Ectodermal cell (in vitro differentiated cells): ENCODE results near the gene SHB.

Source experiments
- H3K27ac ChIP-seq: 2 replicates; pipeline ENCODE4 v1.7.0; 2013; ENCODE audit warnings: mild to moderate bottlenecking, low read depth, low read length; ENCODE audit not compliant: insufficient read depth, poor library complexity, severe bottlenecking
- H3K27me3 ChIP-seq: 2 replicates; pipeline ENCODE4 v1.7.0; 2013; ENCODE audit warnings: mild to moderate bottlenecking, low read length; ENCODE audit not compliant: insufficient read depth, control insufficient read depth, poor library complexity, severe bottlenecking
- H3K36me3 ChIP-seq: one replicate; pipeline ENCODE4 v1.7.0; 2013; ENCODE audit warnings: low read length; ENCODE audit not compliant: control insufficient read depth, insufficient read depth
- H3K4me1 ChIP-seq: one replicate; pipeline ENCODE4 v1.7.0; 2013; ENCODE audit warnings: low read length; ENCODE audit not compliant: control insufficient read depth, insufficient read depth
- H3K4me3 ChIP-seq: 2 replicates; pipeline ENCODE4 v1.7.0; 2013; ENCODE audit warnings: low read depth, low read length, control low read depth; ENCODE audit not compliant: insufficient read depth
- H3K9me3 ChIP-seq: 2 replicates; pipeline ENCODE4 v1.7.0; 2013; ENCODE audit warnings: mild to moderate bottlenecking, low read length, moderate library complexity; ENCODE audit not compliant: control insufficient read depth
- WGBS, 2 experiments: methylation state at CpG; one replicate each; pipeline ENCODE4 v1.1.7; 2013; ENCODE audit warnings: missing lambda C conversion rate in 2 of 2; 5-methylcytosine and 5-hydroxymethylcytosine counted together

Gene SHB

DNA sequence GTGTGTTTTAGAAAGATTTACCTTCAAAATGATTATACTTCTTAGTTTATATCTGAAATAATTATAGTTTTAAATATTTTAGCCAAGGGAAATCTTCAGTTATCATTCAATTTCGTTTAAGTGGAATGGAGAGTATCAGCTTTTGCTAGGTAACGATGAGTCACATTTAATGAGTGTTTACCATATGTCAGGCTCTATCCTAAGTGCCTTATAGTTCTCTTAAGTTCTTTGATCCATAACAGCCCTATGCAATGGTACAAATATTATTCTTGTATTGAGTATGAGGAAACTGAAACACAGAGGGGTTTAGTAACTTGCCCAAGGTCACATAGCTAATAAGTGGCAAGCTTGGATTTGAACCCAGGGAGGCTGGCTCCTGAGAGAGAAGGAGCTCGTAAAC, 37.5 kb upstream of the SHB start:
- H3K27me3 ChIP-seq = no peaks in the 10 kb centered on the region
- H3K27ac ChIP-seq = no peak overlapping the region
- H3K9me3 ChIP-seq = no peaks in the 10 kb centered on the region
- H3K4me3 ChIP-seq = no peak overlapping the region
- WGBS, 2 experiments = 89 to 93% methylated on average over 2 to 3 of the region's 3 CpGs
- H3K4me1 ChIP-seq = peaks cover 12% of the 10 kb centered on the region
- H3K36me3 ChIP-seq = no peaks in the 10 kb centered on the region

GRCh38 chr9:38103340-38103739, 34.3 kb upstream of the SHB start:
- Histone ChIP-seq H3K4me3 (no peak overlapping the region), H3K36me3 (no peaks in the 10 kb centered on the region), H3K4me1 (peaks cover 11% of the 10 kb centered on the region), H3K27me3 (no peaks in the 10 kb centered on the region), H3K9me3 (no peaks in the 10 kb centered on the region), H3K27ac (no peak overlapping the region)
- WGBS, 2 experiments = 89 to 100% methylated on average over 2 of the region's 2 CpGs

DNA sequence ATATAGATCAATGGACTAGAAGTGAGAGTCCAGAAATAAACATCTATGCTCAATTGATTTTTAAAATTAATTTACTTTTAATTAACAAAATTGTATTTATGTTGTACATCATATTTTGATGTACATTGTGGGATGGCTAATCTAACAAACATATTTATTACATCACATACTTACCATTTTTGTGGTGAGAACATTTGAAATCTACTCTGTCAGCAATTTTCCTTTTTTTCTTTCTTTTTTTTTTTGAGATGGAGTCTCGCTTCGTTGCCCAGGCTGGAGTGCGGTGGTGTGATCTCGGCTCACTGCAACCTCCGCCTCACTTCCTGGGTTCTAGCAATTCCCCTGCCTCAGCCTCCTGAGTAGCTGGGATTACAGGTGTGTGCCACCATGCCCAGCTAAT, 32.4 kb upstream of the SHB start:
- Histone ChIP-seq H3K4me3 (no peak overlapping the region), H3K9me3 (no peaks in the 10 kb centered on the region), H3K4me1 (no peaks in the 10 kb centered on the region), H3K36me3 (no peaks in the 10 kb centered on the region), H3K27ac (no peak overlapping the region), H3K27me3 (no peaks in the 10 kb centered on the region)
- 94% methylated on average over 5 of the region's 5 CpGs for WGBS, 2 experiments

- no peaks in the 10 kb centered on the region for H3K4me1 ChIP-seq
- no peak overlapping the region for H3K4me3 ChIP-seq
- H3K36me3 ChIP-seq = no peaks in the 10 kb centered on the region
- no peaks in the 10 kb centered on the region for H3K27me3 ChIP-seq
- 96 to 98% methylated on average over 5 of the region's 5 CpGs for WGBS, 2 experiments
- H3K9me3 ChIP-seq = no peaks in the 10 kb centered on the region
- no peak overlapping the region for H3K27ac ChIP-seq
Measured at GRCh38 chr9:38096238-38096805, 27.3 kb upstream of the SHB start.

DNA sequence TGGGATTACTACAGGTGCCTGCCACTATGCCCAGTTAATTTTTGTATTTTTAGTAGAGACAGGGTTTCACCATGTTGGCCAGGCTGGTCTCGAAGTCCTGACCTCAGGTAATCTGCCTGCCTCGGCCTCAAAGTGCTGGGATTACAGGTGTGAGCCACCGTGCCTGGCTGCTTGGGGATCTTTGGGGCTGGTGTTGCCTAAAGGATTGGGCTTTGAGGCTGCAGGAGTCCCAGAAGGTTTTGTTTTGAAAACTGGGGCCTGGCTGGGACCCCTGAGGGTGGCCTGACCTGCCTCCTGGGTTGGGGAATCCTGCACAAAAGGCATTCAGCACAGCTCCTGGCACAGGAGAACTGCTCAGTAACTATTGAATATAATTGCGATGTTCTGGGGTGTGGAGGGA, 25.1 kb upstream of the SHB start:
- H3K27me3 ChIP-seq = no peaks in the 10 kb centered on the region
- H3K4me1 ChIP-seq = peaks cover 10% of the 10 kb centered on the region
- WGBS, 2 experiments = 74 to 78% methylated on average over 4 of the region's 4 CpGs
- no peak overlapping the region for H3K4me3 ChIP-seq
- H3K27ac ChIP-seq = no peak overlapping the region
- H3K36me3 ChIP-seq = no peaks in the 10 kb centered on the region
- H3K9me3 ChIP-seq = no peaks in the 10 kb centered on the region

DNA sequence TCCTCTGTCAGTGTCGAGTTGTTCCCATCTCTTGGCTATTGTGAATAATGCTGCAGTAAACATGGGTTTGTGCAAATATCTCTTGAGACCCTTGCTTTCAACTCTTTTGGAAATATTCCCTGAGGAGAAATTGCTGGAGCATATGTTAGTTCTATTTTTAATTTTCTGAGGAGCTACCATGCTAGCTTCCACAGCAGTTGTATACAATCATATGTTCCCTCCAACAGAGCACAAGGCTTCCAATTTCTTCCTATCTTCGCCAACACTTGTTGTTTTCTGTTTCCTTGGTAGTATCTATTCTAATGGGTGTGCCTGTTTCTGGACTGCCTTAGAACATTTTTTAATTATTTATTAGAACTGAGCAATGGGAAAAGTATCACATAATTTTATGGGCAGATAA, 23.6 kb upstream of the SHB start:
- H3K9me3 ChIP-seq = no peaks in the 10 kb centered on the region
- no peaks in the 10 kb centered on the region for H3K27me3 ChIP-seq
- peaks cover 11% of the 10 kb centered on the region for H3K4me1 ChIP-seq
- H3K27ac ChIP-seq = no peak overlapping the region
- no peaks in the 10 kb centered on the region for H3K36me3 ChIP-seq
- no peak overlapping the region for H3K4me3 ChIP-seq
- 94 to 100% methylated on average over 2 of the region's 2 CpGs for WGBS, 2 experiments

DNA sequence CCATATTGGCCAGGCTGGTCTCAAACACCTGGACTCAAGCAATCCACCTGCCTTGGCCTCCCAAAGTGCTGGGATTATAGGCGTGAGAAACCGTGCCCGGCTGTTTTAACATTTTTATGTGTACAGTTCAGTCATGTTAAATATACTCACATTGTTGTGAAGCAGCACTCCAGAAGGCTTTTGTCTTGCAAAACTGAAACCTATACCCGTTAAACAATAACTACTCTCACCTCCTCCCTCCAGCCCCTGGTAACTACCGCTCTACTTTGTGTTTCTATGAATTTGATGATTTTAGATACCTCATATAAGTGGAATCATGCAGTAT, 23.1 kb upstream of the SHB start:
- no peaks in the 10 kb centered on the region for H3K27me3 ChIP-seq
- H3K27ac ChIP-seq = no peak overlapping the region
- no peak overlapping the region for H3K4me3 ChIP-seq
- peaks cover 11% of the 10 kb centered on the region for H3K4me1 ChIP-seq
- H3K36me3 ChIP-seq = no peaks in the 10 kb centered on the region
- 80 to 96% methylated on average over 4 to 5 of the region's 5 CpGs for WGBS, 2 experiments
- H3K9me3 ChIP-seq = no peaks in the 10 kb centered on the region

- no peak overlapping the region for H3K27ac ChIP-seq
- 79% methylated on average over 7 of the region's 7 CpGs for WGBS, 2 experiments
- H3K4me3 ChIP-seq = no peak overlapping the region
- peaks cover 15% of the 10 kb centered on the region for H3K4me1 ChIP-seq
- H3K36me3 ChIP-seq = no peaks in the 10 kb centered on the region
- H3K9me3 ChIP-seq = no peaks in the 10 kb centered on the region
- no peaks in the 10 kb centered on the region for H3K27me3 ChIP-seq
Measured at GRCh38 chr9:38091310-38092199, 22.5 kb upstream of the SHB start.

GRCh38 chr9:38090170-38090569, 21.1 kb upstream of the SHB start:
- Histone ChIP-seq H3K4me3 (no peak overlapping the region), H3K36me3 (no peaks in the 10 kb centered on the region), H3K4me1 (peaks cover 19% of the 10 kb centered on the region), H3K27ac (no peak overlapping the region), H3K9me3 (no peaks in the 10 kb centered on the region), H3K27me3 (peaks cover 4% of the 10 kb centered on the region)
- WGBS, 2 experiments = 55 to 66% methylated on average over 9 of the region's 9 CpGs

GRCh38 chr9:38089387-38090165, 20.5 kb upstream of the SHB start:
- H3K36me3 ChIP-seq = no peaks in the 10 kb centered on the region
- 73 to 76% methylated on average over 2 of the region's 2 CpGs for WGBS, 2 experiments
- no peak overlapping the region for H3K4me3 ChIP-seq
- no peak overlapping the region for H3K27ac ChIP-seq
- no peaks in the 10 kb centered on the region for H3K9me3 ChIP-seq
- peaks cover 22% of the 10 kb centered on the region for H3K4me1 ChIP-seq
- peaks cover 4% of the 10 kb centered on the region for H3K27me3 ChIP-seq
